Neuronal stem cell (in vitro differentiated cells): ENCODE data around the gene MAFG.

Source experiments
- DNase-seq: peaks from one replicate; pipeline ENCODE4 v3.0.0-alpha.2; 2013; ENCODE audit warnings: low spot score
- H2AFZ ChIP-seq: one replicate; pipeline ENCODE4 v1.6.1; 2013; ENCODE audit warnings: mild to moderate bottlenecking, low read length, inconsistent platforms
- H2AK5ac ChIP-seq: 2 replicates; pipeline ENCODE4 v1.6.1; 2013; ENCODE audit warnings: low read depth, mild to moderate bottlenecking, inconsistent platforms, low read length, moderate library complexity, mixed read lengths
- H2BK120ac ChIP-seq: 2 replicates; pipeline ENCODE4 v1.6.1; 2013; ENCODE audit warnings: low read depth, mild to moderate bottlenecking, inconsistent platforms, low read length, moderate library complexity, mixed read lengths
- H2BK12ac ChIP-seq: one replicate; pipeline ENCODE4 v1.6.1; 2013; ENCODE audit warnings: low read length, inconsistent platforms
- H2BK15ac ChIP-seq: 2 replicates; pipeline ENCODE4 v1.6.1; 2013; ENCODE audit warnings: mild to moderate bottlenecking, low read length, inconsistent platforms, mixed read lengths
- H2BK5ac ChIP-seq: one replicate; pipeline ENCODE4 v1.6.1; 2013; ENCODE audit warnings: inconsistent platforms, mild to moderate bottlenecking, low read length, moderate library complexity
- H3K14ac ChIP-seq: one replicate; pipeline ENCODE4 v1.6.1; 2013; ENCODE audit warnings: low read length, inconsistent platforms
- H3K18ac ChIP-seq: 2 replicates; pipeline ENCODE4 v1.6.1; 2013; ENCODE audit warnings: low read length, inconsistent platforms
- H3K23ac ChIP-seq: 2 replicates; pipeline ENCODE4 v1.6.1; 2013; ENCODE audit warnings: low read depth, mild to moderate bottlenecking, mixed read lengths, low read length, inconsistent platforms; ENCODE audit not compliant: poor library complexity
- H3K27ac ChIP-seq: replicated peaks from 3 replicates; pipeline ENCODE4 v1.5.1; 2013; ENCODE audit warnings: low read length, inconsistent platforms
- H3K27me3 ChIP-seq, 3 experiments: 2 replicates each; pipeline ENCODE4 v1.6.1; 2013; ENCODE audit warnings: low read length in 3 of 3, mild to moderate bottlenecking in 2 of 3, inconsistent platforms in 1 of 3, low read depth in 1 of 3, mixed read lengths in 1 of 3, moderate library complexity in 1 of 3; ENCODE audit not compliant: control insufficient read depth in 3 of 3, insufficient read depth in 3 of 3
- H3K36me3 ChIP-seq, 2 donors: replicated peaks in 1 of 2; 2 replicates each; pipeline ENCODE4 v1.6.1; 2013; ENCODE audit warnings: low read length in 2 of 2; ENCODE audit not compliant: control insufficient read depth in 2 of 2, insufficient read depth in 2 of 2
- H3K4ac ChIP-seq: 2 replicates; pipeline ENCODE4 v1.6.1; 2013; ENCODE audit warnings: inconsistent platforms, mild to moderate bottlenecking, low read length, moderate library complexity
- H3K4me1 ChIP-seq, 2 donors: 1 replicate in 1 of 2; 2 replicates in 1 of 2; pipeline ENCODE4 v1.6.1; 2013; ENCODE audit warnings: low read length in 2 of 2, low read depth in 1 of 2; ENCODE audit not compliant: control insufficient read depth in 2 of 2, insufficient read depth in 1 of 2
- H3K4me2 ChIP-seq: one replicate; pipeline ENCODE4 v1.6.1; 2013; ENCODE audit warnings: mild to moderate bottlenecking, low read length, inconsistent platforms; ENCODE audit not compliant: insufficient read depth, poor library complexity, severe bottlenecking
- H3K4me3 ChIP-seq, 2 donors: 2 replicates each; pipeline ENCODE4 v1.5.1; 2013; ENCODE audit warnings: low read length in 2 of 2, mild to moderate bottlenecking in 2 of 2, inconsistent platforms in 1 of 2, moderate library complexity in 1 of 2
- H3K79me1 ChIP-seq: one replicate; pipeline ENCODE4 v1.6.1; 2013; ENCODE audit warnings: low read depth, mild to moderate bottlenecking, inconsistent platforms, low read length, moderate library complexity
- H3K9ac ChIP-seq: one replicate; pipeline ENCODE4 v1.6.1; 2013; ENCODE audit warnings: mild to moderate bottlenecking, low read depth, low read length, inconsistent platforms; ENCODE audit not compliant: poor library complexity
- H3K9me3 ChIP-seq, 2 donors: replicated peaks in 1 of 2; 2 replicates each; pipeline versions ENCODE3 to v1.6.1; 2013; ENCODE audit warnings: low read length in 2 of 2, mild to moderate bottlenecking in 2 of 2, inconsistent platforms in 1 of 2, low read depth in 1 of 2, mixed read lengths in 1 of 2, moderate library complexity in 1 of 2; ENCODE audit not compliant: control insufficient read depth in 2 of 2, insufficient read depth in 1 of 2
- H4K8ac ChIP-seq: one replicate; pipeline ENCODE4 v1.6.1; 2013; ENCODE audit warnings: low read depth, mild to moderate bottlenecking, inconsistent platforms, low read length, moderate library complexity
- H4K91ac ChIP-seq: one replicate; pipeline ENCODE4 v1.6.1; 2013; ENCODE audit warnings: low read length, low read depth, mild to moderate bottlenecking, inconsistent platforms; ENCODE audit not compliant: poor library complexity
- WGBS, 2 donors: extraction: QIAGEN DNeasy Blood & Tissue Kit; methylation state at CpG; one replicate each; pipeline ENCODE4 v1.1.7; 2013; ENCODE audit warnings: missing lambda C conversion rate in 2 of 2, mixed read lengths in 1 of 2; ENCODE audit not compliant: insufficient read length in 2 of 2, insufficient replicate concordance in 1 of 2; ENCODE audit errors: extremely low coverage in 2 of 2; 5-methylcytosine and 5-hydroxymethylcytosine counted together

Gene MAFG

DNA sequence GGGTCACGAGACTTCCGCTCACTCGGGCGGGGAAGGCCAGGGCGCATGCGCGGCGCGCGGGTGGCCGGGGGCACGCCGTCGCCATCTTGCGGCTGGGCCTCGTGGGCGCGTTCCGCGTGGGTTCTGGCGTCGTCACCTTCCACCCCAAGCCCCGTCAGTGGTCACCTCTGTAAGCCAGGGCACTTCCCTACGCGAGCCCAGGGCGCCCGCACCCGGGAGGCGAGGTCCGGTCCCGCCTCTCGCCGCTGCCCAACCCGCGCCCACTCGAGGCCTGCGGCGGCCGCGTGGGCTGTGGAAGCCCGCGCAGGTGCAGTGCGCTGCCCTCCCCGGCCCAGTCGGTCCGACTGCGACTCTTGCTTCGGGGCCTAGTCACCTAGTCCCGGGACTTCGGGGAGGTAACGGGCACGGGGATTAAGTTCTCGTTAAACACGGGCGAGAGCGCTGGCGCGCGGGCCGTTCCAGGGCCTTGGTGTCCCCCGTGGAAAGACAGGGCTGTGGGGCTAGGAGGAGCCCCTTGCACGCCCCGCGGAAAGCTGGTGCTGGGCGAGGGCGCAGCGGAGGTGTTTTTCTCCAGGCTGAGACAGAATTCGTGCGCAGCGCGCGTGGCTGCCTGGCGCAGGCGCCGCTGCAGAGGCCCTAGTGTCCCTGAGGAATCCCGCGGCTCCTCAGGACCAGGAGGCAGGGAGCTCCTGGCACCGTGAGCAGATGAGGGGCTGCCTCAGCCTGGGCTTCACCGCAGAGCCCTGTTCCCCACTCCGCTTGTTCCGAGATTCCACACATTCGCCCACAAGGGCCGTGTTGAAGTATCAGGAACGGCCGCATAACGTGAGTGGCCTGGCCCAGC lies 55.9 kb downstream of the MAFG start:
- Histone ChIP-seq H3K9ac (peak overlapping the region; percentile 100), H3K36me3 (peaks cover 15 to 38% of the 10 kb centered on the region in 2 donors), H3K79me1 (peaks cover 21% of the 10 kb centered on the region), H3K4ac (peak overlapping the region; percentile 100), H3K27ac (peak overlapping the region; percentile 76), H3K23ac (peak overlapping the region; percentile 99), H3K4me3 (peak overlapping the region; percentile 94 to 95), H3K4me1 (peaks cover 17 to 20% of the 10 kb centered on the region in 2 donors), H3K18ac (peak overlapping the region; percentile 100), H2BK15ac (peak overlapping the region; percentile 95), H4K8ac (peak overlapping the region; percentile 100), H2AFZ (peak overlapping the region; percentile 87), H2BK5ac (peak overlapping the region; percentile 94), H3K27me3 (no peaks in the 10 kb centered on the region), H2AK5ac (peak overlapping the region; percentile 100), H2BK120ac (no peak overlapping the region), H4K91ac (peak overlapping the region; percentile 99), H2BK12ac (peak overlapping the region; percentile 30), H3K4me2 (peak overlapping the region; percentile 84), H3K14ac (peak overlapping the region; percentile 100), H3K9me3 (peaks cover 0 to 1% of the 10 kb centered on the region in 2 donors)
- peak; percentile 81 for DNase-seq
- no CpG with 5 or more reads among the region's 86 CpGs for WGBS, 2 donors

- H3K14ac ChIP-seq = peak within 1 kb of the TSS; percentile 100
- H3K4me1 ChIP-seq = peaks cover 17 to 20% of the 10 kb centered on the region in 2 donors
- H3K27me3 ChIP-seq = no peaks in the 10 kb centered on the region
- peak within 1 kb of the TSS; percentile 100 for H2AK5ac ChIP-seq
- H3K9me3 ChIP-seq = peaks cover 0 to 1% of the 10 kb centered on the region in 2 donors
- H3K79me1 ChIP-seq = peaks cover 25% of the 10 kb centered on the region
- peak within 1 kb of the TSS; percentile 76 for H3K27ac ChIP-seq
- peak within 1 kb of the TSS; percentile 100 for H3K9ac ChIP-seq
- peak within 1 kb of the TSS; percentile 90 for H3K4me2 ChIP-seq
- no peak within 1 kb of the TSS for H2BK120ac ChIP-seq
- H3K4me3 ChIP-seq = peak within 1 kb of the TSS; percentile 94 to 95
- DNase-seq = no peak
- H4K91ac ChIP-seq = peak within 1 kb of the TSS; percentile 99
- peak within 1 kb of the TSS; percentile 100 for H3K18ac ChIP-seq
- no CpG with 5 or more reads among the region's 64 CpGs for WGBS, 2 donors
- peak within 1 kb of the TSS; percentile 100 for H4K8ac ChIP-seq
- peaks cover 17 to 42% of the 10 kb centered on the region in 2 donors for H3K36me3 ChIP-seq
- H3K23ac ChIP-seq = peak within 1 kb of the TSS; percentile 99
- H2AFZ ChIP-seq = peak within 1 kb of the TSS; percentile 87
- H2BK5ac ChIP-seq = peak within 1 kb of the TSS; percentile 94
- H3K4ac ChIP-seq = peak within 1 kb of the TSS; percentile 100
- H2BK12ac ChIP-seq = peak within 1 kb of the TSS; percentile 30
- H2BK15ac ChIP-seq = peak within 1 kb of the TSS; percentile 95
Measured at GRCh38 chr17:81870981-81871386, 56.6 kb downstream of the MAFG start, which contains the start of gene ARHGDIA. TSS of gene ARHGDIA (minus strand) at chr17:81871337. CDS start at chr17:81869930, 1,407 bp downstream.

- no peak overlapping the region for H4K8ac ChIP-seq
- no peak for DNase-seq
- H2BK12ac ChIP-seq = no peak overlapping the region
- H3K79me1 ChIP-seq = peaks cover 30% of the 10 kb centered on the region
- H2BK5ac ChIP-seq = peak overlapping the region; percentile 66
- no peak overlapping the region for H3K4ac ChIP-seq
- H2AK5ac ChIP-seq = peak overlapping the region; percentile 98
- H3K18ac ChIP-seq = no peak overlapping the region
- peak overlapping the region; percentile 92 for H3K9ac ChIP-seq
- WGBS, 2 donors = no CpG with 5 or more reads among the region's 65 CpGs
- H3K4me1 ChIP-seq = peaks cover 17 to 20% of the 10 kb centered on the region in 2 donors
- H3K4me2 ChIP-seq = peak overlapping the region; percentile 90
- H2BK120ac ChIP-seq = no peak overlapping the region
- peak overlapping the region; percentile 43 for H3K27ac ChIP-seq
- H3K27me3 ChIP-seq = no peaks in the 10 kb centered on the region
- H2AFZ ChIP-seq = no peak overlapping the region
- no peak overlapping the region for H2BK15ac ChIP-seq
- peak overlapping the region; percentile 92 for H3K23ac ChIP-seq
- peak overlapping the region; percentile 84 to 94 for H3K4me3 ChIP-seq
- peaks cover 0 to 1% of the 10 kb centered on the region in 2 donors for H3K9me3 ChIP-seq
- H3K14ac ChIP-seq = peak overlapping the region; percentile 82
- H4K91ac ChIP-seq = no peak overlapping the region
- H3K36me3 ChIP-seq = peaks cover 23 to 48% of the 10 kb centered on the region in 2 donors
Measured at GRCh38 chr17:81870131-81870980, 57.2 kb downstream of the MAFG start.
